EH (cell line): Measurements from ENCODE around the gene B4GALT6.

ENCODE experiments used
- DNase-seq: peaks from one replicate; pipeline ENCODE4 v3.0.0-alpha.2; 2015; ENCODE audit warnings: low read depth

Gene B4GALT6

DNA sequence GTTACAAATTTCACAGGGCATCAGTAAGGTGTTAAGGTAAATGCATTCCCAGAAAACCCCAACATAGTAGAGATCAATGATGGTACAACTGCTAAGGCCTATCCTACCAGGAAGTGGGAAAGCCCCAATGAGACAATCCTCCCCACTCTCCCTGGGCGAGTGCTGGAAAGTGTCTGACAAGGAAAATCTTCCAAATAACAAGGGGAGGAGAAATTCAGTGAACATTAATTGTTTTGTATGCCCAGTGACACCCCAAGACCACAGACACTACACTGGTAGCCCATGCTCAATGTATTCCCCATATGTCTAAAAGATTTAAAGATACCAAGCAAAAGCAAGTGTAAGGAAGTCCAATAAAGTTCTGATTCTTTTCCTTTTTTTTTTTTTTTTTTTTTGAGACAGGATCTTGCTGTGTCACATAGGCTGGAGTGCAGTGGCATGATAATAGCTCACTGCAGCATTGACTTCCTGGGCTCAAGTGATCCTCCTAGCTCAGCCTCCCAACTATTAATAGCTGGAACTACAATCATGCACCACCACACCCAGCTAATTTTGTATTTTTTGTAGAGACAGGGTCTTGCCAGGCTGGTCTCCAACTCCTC is 24.7 kb downstream of the B4GALT6 start:
- no peak for DNase-seq

DNA sequence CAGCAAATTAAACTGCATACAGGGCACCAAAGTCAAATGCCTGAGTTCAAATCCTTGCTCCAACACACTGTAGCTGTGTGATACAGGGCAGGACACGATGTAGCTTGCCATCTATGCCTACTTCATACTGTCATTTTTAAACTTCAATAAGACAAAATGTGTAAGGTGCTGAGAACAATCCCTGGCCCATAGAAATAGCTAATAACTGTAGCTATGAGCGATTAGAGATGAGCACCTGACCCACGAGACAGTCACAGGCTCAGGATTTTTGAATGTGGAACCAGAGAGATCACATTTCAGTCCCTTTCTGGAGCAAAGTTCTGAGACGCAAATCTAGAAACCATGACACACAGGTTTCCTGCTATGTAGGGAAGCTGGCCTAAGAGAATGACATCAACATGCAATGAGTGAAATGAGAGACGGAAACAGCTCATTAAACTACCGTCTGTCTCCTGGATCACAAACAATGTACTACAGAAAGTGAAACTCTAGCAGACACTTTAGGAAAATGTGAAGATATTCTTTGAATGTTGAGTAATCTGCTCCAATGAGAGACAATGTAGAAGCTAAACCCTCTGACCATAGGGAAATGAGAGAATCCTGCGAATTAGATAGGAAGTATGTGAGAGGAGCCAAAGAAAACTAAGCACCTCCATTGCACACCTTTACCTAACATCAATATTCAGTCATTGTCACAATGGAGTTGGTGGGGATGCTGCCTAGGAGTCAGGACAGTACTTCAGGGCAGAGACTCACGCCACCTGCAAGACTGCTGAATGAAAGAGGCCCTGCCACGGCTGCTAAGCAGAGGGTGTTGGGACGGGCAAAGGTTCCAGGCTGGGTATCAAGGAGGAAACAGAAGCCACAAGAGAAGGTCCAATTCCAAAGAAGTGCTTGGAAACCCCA is 25.5 kb downstream of the B4GALT6 start:
- DNase-seq: no peak

DNA sequence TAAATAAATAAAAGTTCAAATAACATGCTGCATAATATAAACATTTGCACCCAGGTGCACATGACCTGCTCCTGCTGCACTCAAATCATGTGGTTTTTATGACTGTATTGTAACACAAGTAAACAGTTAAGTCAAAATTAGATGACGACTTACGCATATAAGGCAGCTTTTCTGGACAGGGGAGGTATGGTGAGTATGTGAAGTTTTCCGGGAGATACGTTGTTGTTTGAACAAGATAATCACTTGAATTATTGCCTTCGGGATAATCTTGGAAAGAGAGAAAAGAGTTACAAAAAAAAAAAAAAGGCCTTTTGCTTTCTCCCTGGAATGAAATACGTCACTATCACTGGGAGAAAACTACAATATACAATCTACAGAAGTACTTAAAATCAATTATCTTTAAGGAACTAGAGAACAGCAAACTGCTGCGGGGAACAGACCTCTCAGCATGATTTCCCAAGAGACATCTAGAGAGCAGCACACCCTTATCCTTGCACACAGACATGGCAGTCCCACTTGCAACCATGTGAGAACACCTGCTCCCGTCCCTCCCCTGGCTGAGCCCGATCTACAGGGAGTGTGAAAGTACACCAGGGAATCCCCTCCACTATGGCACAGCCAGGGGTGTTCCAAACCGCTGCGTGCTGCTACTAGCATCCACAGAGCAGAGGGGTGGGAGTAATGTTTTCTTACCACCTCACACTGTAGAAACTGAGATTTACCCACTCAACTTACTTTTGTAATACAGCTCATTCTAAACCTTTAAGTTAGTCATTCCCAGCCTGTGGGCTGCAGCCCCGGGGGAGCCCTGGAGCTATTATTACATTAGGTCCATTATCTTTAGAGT is 26.3 kb downstream of the B4GALT6 start:
- DNase-seq: no peak

DNA sequence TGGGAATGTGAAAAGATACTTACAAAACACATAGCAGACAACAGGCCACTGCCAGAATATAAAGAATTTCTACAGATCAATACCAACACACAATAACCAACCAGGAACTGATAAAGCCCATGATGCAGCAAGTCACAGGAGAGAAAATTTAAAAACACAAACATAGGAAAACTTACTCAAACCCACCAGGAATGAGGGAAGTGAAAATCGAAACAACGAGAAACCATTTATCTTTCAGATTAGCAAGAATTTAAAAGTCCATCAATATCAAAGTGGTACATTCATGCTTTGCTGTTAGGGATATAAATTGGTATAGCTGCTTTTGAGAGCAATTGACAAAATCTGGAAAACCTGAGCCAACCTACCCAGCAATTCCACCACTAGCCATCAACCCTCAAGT is 27.6 kb downstream of the B4GALT6 start:
- DNase-seq: no peak

DNA sequence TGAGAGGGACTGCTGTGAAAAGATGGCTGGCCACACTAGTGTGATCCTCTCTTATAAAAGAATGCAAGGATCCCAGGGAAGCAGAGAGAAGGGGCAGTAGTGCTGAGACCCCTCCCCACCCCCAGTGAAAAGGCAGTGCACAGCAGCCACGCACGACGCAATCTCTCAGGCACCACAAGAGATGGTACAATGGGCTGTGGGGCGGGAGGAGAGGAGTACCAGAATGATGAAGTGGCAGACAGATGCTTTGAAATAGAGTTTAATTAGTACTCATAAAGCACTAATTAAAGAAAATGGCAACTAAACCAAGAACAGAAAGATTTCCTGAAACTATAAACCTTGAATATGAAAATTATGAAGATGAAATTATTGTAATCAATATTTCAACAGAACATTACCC is 29.0 kb downstream of the B4GALT6 start:
- DNase-seq: no peak

DNA sequence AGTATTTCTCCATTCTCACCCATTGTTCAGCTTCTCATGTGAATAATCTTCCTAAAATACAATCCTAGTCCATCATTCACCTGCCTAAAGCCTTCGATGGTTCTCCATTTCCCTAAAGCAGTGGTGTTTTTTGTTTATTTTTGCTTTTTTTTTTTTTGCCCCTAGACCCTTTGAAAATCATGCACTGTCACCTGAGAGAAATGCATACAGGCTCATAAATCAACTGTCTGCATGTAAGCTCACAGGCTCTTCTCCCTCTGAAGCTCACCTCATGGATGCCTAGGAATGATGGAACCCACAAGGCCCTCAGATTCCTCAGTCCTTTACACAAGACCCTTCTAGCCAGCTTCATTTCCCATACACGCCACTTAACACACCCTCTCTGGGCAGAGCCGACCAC is 31.5 kb downstream of the B4GALT6 start:
- DNase-seq: no peak

DNA sequence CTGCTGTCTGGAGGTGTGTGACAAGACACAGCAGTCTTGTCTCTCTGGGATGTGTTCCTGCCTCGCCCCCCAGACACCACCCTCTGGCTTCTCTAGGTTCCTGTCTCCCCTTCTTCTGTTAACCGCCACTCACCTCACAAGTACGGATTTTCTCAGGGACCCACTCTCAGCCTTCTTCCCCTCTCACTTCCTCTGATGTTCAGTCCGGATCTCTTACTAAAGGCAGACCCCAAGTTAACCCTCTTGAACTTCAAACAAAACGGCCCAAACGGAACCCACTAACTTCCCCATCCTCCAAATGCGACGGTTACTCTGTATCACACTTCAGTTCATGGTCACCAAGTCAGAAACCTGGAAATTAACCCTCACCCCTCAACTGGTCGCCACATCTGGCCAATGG is 32.0 kb downstream of the B4GALT6 start:
- no peak for DNase-seq

DNA sequence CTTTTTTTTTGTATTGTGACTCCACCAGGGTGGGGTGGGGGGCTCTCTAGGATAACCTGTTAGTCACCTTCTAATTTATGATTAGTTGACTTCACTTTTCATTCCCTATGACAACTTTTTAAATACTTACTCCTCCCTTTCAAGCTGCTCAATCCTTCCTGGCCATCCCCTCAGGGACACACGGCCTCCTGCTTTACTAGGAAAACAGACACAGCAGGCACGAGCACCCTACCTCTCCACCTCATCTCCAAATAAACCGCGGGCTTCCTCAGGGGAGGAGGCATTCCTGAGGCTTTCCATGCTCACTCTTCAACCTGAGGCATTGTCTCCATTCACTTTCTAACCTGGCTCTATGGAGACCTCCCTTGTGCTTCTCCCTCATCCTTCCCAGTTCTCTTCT is 33.0 kb downstream of the B4GALT6 start:
- no peak for DNase-seq

DNA sequence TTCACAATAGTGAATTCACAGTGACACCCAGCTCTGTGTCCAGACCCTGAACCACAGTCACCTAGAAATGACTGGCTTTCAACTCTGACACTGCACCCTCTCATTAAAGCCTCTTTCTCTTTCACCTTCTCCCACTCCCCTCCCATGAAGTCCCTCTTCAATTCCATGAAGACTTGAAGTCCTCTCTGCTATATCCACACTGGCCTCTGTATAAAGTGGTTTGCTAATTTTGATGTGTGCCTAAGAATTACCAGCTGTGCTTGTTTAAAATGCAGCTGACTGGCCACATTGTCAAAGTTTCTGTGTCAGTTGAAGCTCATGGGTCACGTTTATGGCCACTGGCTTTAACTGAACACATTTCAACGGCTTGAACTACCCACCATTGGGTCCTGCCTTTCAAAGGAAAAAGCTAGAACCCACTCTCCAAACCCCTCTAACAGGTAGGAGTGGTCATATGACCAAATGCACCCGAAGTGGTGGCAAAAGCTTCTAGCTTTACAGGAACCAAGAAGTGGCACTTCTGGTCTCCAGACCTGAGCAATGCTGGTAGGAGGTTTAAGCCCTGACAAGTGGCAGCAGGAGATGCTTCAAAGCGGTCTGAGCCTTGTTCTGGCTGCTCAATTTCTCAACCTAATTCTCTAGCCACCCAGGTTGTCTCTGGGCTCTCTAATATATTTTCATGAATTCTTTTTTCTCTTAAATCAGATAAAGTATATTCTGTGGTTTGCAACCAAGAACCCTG is 34.2 kb downstream of the B4GALT6 start:
- DNase-seq: no peak

DNA sequence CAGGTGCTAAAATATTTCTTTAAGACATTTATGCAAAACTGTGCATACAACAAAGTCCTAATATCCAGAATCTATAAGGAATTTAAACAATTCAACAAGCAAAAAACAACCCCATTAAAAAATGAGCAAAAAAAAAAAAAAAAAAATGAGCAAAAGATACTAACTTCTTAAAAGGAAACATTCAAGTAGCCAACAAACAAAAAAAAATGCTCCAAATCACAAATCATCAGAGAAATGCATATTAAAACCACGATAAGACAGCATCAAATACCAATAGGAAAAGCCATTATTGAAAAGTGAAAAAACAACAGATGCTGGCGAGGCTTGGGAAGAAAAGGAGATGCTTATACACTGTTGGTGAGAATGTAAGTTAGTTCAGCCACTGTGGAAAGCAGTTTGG is 34.9 kb downstream of the B4GALT6 start:
- DNase-seq: no peak

DNA sequence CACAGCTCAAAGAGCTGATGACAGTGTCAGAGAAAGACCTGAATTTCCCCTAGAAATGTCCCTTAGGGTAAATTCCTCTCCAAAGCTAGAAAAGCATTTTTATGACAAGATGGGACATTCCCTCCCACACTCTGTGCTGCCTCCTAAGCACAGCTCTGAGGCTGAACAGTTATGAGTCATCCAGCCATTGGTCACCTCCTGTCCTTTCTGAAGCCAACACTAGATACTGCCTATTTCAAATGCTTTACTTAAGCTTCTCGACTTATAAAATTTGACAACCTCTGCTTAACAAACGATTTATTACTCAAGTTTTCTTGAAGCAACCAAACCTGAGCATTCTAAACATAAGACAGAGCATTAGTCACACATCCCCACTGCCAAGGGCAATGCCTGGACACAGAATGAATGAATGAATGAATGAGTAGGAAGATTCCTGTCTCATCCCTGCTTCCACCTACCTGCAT is 35.4 kb downstream of the B4GALT6 start:
- peak; percentile 13 for DNase-seq

DNA sequence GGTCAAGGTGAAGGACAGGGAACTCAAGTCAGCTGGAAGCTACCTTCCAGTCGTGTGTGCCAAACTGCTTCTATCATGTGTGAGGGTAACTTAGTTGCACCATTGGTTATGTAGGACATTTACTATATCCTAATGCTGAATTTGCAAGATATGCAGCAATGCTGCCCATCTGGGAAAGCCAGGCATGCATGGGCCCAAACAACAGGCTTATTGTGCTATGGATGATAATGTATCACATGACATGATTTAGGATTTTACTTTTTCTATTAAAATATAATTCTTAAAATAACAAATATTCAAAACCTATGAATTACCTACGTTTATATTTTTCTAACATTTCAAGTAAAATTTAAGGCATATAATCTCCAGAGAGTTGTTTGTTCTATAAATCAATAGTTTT is 35.9 kb downstream of the B4GALT6 start:
- no peak for DNase-seq

DNA sequence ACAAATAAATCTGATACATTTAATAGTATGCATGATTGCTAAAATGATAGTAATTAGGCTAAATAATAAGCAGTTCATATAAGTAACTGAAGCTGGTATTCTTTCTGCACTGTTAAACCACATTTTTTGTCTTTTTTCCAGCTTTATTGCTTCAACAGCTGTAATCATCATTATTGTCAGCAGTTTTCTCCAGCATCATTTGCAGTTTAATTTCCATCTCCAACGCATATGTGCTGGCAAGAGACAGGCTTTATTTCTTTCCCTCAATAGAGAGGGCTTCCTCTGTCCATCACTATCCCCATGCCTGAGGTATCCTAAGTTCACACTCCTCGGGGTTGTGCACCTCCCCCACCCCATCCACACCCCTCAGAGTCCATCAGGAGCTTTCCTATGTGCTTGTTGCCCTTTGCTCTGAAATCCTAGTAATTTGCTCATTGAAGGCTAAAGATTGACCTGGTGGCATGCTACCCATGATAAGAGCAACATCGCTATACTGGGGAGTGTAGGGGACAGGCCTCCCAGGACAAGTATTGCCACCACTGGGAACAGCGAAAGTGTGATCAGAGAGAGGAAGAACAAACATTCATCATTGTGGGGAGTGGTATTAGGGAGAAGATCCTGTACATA is 37.1 kb downstream of the B4GALT6 start:
- no peak for DNase-seq

DNA sequence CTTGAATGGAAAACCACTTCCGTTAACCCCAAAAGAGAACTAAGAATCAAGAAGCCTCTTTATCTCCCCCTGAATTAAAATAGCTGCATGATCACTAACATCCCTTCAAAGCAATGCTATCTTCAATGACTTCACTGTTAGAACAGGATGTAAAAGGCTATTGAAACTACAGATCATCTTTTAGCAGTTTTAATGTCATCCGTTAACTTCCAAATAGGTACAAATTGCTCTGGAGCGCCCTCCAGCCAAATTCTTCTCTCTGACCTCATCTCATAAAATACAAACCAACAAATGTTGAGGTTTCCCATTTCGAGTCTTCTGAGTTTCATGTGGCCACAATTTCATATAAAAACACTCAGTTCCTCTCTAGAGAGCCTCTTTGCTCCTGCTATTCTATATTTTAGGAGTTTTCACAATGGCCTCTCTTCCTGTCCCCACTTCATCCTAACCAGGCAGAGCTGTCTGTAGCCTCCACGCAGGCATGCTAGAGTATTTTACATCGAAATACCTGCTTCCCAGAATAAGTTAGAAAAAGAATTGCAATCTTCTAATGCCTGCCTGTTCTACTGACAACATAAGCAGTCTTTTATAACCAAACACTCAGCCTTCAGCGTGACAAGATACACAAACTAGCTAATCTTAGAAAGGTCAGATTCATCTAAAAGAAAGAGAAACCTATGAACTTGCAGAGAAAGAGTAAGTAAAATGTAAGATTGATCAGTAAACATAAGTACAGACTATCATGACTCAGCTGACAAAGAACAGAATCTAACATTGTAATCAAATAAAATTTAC is 37.9 kb downstream of the B4GALT6 start:
- no peak for DNase-seq

DNA sequence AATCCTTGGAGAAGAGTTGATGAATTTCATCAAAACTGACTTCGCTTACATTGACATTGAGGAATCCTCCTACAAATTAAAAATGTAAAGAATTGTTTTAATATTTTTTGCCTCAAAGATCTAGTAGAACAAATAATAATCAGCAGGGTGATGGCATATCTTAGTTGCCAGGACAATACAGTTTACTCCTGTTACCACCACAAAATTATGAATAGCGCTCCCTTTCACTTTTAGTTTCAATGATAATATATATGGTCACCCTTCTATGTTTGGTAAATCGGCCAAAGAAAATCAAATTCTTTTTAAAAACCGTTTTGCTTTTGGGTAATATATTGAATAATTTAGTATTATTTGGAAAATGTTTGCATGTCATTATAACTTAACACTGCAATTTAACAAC is 39.0 kb downstream of the B4GALT6 start:
- DNase-seq: no peak

DNA sequence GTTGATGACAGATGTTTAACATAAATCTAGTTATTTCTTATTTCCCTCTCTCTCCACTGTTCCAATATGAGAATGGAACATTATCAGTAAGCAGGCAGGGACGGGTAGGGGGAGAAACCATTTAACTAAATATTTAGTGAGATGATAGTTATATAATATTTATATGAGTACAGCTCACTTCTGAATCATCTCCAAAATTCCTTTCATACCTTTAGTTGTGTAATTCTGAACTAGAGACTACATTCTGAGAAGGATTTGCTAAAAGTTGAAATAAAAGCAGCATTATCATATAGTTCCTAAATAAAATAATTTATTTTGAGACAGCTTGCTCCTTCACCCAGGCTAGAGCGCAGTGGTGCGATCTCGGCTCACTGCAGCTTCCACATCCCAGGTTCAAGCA is 41.4 kb downstream of the B4GALT6 start:
- no peak for DNase-seq

DNA sequence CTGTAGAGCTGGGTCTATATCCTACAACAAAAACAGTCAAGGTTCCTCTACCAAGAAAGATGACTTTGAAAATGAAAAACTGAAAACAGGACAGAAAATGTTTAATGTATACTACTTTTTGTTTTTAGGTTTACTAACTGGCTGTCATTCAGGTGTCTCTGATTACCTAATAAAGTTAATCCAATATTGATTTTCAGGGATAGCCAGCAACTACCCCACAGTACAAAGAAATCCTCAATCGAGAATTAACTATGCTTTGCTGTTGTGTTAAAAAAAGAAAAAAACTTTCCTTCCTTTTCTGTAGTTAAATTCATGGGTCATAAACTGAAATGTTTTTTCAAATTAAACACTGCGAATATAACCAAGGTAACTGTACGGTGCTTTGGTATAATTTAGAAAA is 46.9 kb downstream of the B4GALT6 start:
- DNase-seq: no peak

DNA sequence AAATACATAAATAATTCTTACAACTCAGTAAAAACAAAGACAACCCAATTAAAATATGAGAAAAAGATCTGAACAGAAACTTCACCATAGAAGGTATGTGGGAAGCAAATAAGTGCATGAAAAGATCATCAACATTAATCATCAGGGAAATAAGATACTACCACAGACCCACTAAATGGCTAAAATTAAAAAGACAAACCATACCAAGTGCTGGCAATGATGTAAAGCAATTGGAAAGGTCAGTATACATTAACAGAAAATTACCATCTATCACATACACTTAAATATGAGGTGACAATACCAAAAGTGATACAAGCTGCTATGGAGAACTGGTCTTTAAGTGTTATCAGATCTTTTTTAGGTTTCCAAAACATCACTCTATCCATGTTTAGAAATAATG is 48.0 kb downstream of the B4GALT6 start:
- DNase-seq: no peak

DNA sequence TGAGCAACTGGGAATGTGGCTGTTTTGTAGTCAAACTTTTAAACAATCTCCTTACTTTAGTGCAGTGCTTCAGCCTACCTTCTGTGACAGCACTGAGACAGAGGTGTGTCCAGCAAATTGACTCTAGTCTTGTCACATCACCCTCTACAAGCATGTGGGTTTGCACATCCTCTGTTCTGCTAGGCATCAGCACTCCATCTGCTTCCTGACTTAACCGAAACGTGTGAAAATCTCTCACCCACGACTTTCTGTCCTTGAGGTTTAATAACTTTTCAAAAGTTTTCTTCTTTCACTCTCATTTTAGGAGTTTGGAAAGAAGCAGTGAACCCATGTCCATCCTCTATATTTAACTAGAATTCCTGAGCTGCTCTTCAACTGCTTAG is 50.1 kb downstream of the B4GALT6 start:
- no peak for DNase-seq

DNA sequence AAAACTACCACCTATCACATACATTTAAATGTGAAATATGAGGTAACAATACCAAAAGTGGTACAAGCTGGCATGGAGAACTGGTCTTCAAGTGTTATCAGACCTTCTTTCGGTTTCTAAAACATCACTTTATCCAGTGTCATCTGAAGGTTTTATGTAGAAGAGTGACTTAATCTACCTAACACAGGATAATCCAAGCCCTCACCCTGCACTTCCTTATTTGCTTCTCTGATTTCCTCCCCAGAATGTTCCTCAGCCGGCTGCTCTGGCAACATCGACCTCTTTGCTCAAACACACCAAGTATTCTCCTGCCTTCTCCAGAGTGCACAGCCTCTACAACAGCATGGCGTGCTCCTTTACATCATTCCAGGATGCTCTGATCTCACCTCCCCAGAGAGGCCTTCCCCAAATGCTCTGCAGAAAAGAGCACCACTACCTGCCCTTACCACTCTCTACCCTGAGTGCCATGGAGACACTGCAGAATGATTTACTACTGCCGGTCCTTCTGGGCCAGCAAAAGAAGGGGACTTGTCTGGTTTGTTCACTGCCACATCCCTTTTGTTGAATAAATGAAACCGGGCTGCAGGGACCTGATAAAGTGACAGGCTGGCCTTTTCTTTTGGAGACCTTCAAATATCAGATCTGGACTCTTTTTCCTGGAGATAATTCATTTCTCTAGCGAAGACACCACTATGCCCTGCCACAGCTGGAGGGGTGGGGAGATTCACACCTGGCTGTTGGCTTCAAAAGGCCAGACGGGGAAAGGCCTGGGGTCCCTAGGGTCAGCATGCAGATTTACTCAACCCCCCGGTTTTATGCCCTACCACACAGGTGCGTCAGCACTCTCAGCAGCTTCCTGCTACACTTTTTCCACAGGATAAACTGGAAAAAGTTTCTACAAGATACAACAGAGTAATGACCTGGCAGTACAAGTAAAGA is 50.7 kb downstream of the B4GALT6 start:
- DNase-seq: no peak
